AG09319 (cell line): ENCODE results near the gene KRTAP19-8.

ENCODE experiments used
- DNase-seq: peaks from one replicate; pipeline ENCODE4 v3.0.0-alpha.2; 2010; ENCODE audit warnings: low read depth; ENCODE audit errors: extremely low read depth
- CTCF ChIP-seq: IDR thresholded peaks from 2 replicates; pipeline ENCODE4 v1.5.1; 2011; ENCODE audit warnings: low read depth, mild to moderate bottlenecking, inconsistent platforms, low read length, moderate library complexity

KRTAP19-8 gene

GRCh38 chr21:31064803-31065202 is 26.5 kb upstream of the KRTAP19-8 start:
- no peak for TF ChIP-seq CTCF
- no peak for DNase-seq

GRCh38 chr21:31052489-31053142 is 14.3 kb upstream of the KRTAP19-8 start:
- TF ChIP-seq CTCF, result no peak
- DNase-seq, result no peak

GRCh38 chr21:31050577-31051157 is 12.4 kb upstream of the KRTAP19-8 start:
- no peak for TF ChIP-seq CTCF
- DNase-seq, result no peak

- DNase-seq, result no peak
- TF ChIP-seq CTCF, result no peak
Measured at GRCh38 chr21:31045841-31046240, 7.6 kb upstream of the KRTAP19-8 start.

GRCh38 chr21:31043471-31043870 is 5.2 kb upstream of the KRTAP19-8 start:
- no peak for TF ChIP-seq CTCF
- no peak for DNase-seq

GRCh38 chr21:31042080-31042464 is 3.8 kb upstream of the KRTAP19-8 start:
- TF ChIP-seq CTCF, result no peak
- DNase-seq, result no peak

- no peak for DNase-seq
- no peak for TF ChIP-seq CTCF
Measured at GRCh38 chr21:31041295-31042079, 3.2 kb upstream of the KRTAP19-8 start.
